Activated T-cell treated with anti-CD3 and anti-CD28 coated beads for 4 hours (primary cell): Measurements from ENCODE around the gene CRELD1.

ENCODE experiments used
- DNase-seq: peaks from one replicate; pipeline ENCODE4 v3.0.0-alpha.2; 2020

The CRELD1 gene

DNA sequence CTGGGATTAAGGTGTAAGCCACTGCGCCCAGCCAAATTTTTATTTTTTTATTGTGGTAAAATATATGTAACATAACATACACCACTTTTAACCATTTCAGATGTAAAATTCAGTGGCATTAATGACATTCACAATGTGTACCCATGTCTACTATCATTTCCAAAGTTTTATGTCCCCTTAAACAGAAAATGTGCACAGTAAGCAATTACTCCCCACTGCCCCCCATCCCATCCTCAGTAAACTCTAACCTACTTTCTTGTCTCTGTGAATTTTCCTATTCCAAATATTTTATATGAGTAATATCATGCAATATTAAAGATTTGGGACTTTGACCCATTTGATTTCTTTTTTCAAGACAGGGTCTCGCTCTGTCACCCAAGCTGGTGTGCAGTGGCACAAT lies 33.2 kb downstream of the CRELD1 start:
- DNase-seq = no peak

DNA sequence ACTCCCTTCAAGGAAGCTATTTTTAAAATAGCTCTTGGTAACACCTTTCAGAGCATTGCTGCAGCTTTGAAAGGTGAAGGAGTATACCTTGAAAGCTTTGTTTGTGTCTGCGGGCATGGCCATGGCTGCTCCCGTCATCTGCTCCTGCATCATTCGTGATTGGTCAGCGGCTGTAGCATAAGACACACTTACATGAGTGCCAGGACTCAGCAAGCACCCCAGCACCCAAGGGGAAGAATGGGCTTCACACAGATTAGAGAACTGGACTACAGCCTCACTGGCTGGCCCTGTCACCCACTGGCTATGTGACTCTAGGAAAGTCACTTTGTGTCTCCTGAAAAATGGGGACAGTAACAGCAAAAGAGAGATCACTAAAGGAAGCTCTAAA lies 36.0 kb downstream of the CRELD1 start:
- no peak for DNase-seq

DNA sequence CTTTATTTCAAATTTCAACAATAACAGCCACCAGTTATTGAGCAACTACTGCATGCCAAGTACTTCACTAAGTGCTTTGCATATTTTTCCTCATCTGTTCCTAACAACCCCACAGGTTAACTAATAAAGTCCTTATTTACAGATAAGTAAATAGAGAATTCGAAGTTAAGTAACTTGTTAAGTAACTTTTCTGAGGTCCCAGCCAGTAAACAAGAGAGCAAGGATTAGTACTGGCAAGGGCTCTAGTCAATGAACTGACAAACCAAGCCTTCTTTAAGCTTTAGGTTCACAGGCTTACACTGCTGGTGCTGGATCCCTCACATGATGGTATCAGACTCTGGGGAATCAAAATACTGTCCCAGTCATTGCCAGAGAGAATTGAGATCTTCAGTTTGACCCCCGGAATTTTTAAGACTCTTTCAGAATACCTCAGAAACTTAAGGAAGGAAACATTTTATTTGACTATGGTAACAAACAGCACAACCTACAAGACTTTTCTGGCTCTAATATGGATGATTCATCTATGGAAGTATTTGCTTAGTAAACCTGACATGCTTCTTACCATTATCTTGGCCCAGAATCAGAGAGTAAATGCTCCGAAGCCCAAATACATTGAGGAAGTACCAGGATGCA lies 36.5 kb downstream of the CRELD1 start:
- DNase-seq = no peak

DNA sequence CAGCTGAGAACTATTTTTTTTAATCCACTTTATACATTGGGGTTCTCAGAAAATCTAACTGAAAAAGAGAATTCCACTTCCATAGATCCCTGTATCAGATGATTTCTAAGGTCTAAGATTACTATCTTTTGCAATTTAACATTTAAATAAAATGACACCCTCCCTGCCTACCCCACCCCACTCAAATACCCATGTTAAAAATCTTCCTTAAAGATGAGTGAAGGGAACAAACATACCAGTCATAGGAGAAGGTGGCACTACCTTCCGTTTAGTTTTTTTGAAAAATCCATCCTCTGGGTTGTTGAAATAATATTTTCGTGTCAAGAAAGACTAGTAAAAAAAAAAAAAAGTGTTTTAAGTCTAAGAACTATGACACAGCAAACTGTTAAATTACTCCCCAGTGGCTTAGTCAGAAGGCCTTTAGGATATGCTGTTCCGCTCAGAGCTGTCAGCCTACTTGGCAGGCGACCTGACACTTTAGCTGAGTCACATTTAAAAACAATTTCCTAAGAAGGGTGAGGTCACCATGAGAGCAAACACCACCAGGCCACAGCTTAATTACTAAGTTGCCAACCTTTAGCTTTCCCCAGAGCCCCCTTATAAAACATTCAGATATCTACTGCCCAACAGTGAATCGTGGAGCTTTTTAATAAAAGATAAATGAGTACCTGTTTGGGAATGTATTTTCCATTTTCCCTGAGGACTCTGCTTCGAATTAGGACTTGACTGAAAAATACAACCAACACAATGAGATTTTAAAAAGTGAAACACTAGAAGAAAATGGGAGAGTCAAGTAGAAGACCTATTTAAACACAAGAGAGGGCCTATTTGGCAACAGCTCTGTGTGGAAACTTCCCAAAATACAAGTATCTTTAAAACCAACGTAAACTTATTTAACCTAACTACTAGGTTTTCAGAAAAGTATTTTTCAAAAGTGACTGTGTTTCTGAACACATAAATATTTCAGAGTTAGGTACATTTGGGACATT lies 43.4 kb downstream of the CRELD1 start:
- no peak for DNase-seq

DNA sequence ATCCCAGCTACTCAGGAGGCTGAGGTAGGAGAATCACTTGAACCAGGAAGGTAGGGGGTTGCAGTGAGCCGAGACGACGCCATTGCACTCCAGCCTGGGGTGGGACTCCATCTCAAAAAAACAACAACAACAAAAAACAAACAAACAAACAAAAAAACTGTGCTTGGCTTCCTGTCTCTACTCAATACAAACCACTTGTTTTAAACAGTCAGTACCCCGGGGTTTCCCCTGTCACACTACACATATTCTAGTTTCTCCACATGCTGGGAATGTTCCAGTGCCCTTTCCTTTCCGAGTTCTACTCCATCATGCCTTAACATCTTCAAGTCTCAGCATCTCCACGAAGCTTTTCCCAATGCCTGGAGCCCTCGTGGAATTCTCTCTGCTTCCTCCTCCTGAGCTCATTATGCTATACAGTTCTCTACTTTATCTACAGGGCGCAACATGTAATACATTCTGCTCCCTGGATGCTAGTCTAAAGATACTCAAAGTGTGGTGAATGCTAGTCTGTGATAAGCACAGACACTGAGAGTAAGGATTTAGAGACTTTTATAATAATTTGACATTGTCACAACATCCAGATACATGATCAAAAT lies 45.2 kb downstream of the CRELD1 start:
- no peak for DNase-seq

DNA sequence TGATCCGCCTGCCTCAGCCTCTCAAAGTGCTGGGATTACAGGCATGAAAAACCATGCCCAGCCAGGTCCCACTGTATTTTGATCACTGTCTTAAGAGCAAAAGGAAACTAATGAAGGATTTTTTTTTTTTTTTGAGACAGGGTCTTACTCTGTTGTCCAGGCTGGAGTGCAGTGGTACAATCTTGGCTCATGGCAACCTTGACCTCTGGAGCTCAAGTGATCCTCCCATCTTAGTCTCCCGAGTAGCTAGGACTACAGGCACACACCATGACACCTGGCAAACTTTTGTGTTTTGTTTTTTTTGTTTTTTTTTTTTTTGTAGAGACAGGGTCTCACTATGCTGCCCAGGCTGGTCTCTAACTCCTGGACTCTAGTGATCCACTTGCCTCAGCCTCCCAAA lies 46.6 kb downstream of the CRELD1 start:
- no peak for DNase-seq

DNA sequence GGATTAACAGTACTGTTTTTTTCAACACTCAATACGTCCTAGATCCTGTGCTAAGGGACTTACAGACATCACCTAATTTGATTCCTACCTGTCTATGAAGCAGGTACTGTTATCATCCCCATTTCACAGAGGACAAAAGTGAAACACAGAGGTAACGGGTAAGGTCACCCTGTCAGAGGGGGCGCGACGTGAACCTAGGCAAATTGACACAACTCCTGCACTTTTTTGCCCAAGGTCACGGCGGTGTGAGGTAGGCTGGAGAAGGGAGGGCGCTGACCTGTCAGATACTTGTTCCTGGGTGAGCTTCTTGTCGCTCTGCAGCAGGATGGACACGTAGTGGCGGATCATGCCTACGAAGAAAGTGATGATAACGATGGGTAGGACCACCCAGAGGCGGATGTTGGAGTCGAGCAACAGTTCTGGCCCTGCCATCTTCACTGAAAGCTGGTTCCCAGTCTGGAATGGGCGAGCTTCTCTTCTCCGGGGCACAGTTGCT lies 52.6 kb downstream of the CRELD1 start:
- no peak for DNase-seq

DNA sequence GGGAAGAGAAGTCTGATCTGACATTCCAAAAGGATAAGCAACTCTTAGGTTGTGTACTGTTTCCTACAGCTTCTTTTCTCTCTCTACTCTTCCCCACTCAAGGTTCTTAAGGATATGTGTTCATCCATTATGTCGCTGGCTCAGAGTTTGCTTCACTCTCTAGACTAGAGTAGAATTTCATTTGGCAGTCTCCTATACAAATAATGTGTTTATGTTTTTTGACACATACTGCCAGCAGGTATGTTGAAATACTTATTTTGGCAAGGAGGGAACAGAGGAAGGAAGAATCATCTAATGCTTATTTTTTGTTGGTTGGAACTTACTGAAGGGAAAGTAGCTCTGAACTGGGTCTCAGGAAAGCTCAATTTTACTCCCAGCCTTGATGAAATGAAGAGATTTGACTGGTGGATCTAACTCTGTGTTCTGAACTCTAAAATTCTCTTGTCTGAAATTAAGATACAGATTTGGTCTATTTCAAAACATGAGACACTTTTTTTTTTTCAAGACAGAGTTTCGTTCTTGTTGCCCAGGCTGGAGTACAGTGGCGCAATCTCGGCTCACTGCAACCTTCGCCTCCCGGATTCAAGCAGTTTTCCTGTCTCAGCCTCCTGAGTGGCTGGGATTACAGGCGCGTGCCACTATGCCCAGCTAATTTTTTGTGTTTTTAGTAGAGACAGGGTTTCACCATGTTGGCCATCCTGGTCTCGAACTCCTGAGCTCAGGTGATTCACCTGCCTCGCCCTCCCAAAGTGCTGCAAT lies 60.6 kb downstream of the CRELD1 start:
- no peak for DNase-seq
